ENCODE data around the gene YPEL5. TPM values are rescaled to one million over a fixed set of nuclear protein-coding genes. Genes with fewer than 3 reads are reported as not detected.

YPEL5 gene
- polyA plus RNA-seq, 3 donors = 99.4 to 142 (median 122) TPM

Other genes starting within 250 kb of the YPEL5 start
- under 1 TPM; 0.17 to 0.60 (median 0.35) TPM for gene ALK, start 225.4 kb upstream of the YPEL5 start, polyA plus RNA-seq (ENCODE audit: insufficient read length in 3 of 3)
- gene LBH, start 84.5 kb downstream of the YPEL5 start, polyA plus RNA-seq (ENCODE audit: insufficient read length in 3 of 3) = 100 to 1,000 TPM in 1 of 3 donors, 10 to 100 TPM in 2; 93.1 to 108 (median 99.8) TPM

All from renal cortex interstitium (tissue), 3 donors.